Stimulated activated CD4-positive, alpha-beta T cell treated with anti-CD3 and anti-CD28 coated beads, Interleukin-1b, Interleukin-23, amount 100 ng/mL, for 48 hours (primary cell): ENCODE measurements around the gene SMIM13.

Source experiments
- DNase-seq: peaks from one replicate; pipeline ENCODE4 v3.0.0-alpha.2; 2020

SMIM13 gene

GRCh38 chr6:11093626-11094410, at the start of gene SMIM13:
SMIM13 (plus strand) TSS chr6:11093834; CDS start chr6:11094314, 480 bp downstream.
- DNase-seq, result peak; percentile 95

GRCh38 chr6:11043961-11044711, 49.5 kb upstream of the SMIM13 start, which contains the start of gene ELOVL2:
ELOVL2 (minus strand) TSS chr6:11044305; CDS start chr6:11044230, 75 bp downstream.
- peak; percentile 7 for DNase-seq

GRCh38 chr6:11044712-11045167, 48.9 kb upstream of the SMIM13 start:
- no peak for DNase-seq

- no peak for DNase-seq
Observed at GRCh38 chr6:11050731-11051130, 42.9 kb upstream of the SMIM13 start.

- no peak for DNase-seq
Observed at GRCh38 chr6:11053307-11053706, 40.3 kb upstream of the SMIM13 start.

- no peak for DNase-seq
Observed at GRCh38 chr6:11054722-11055121, 38.9 kb upstream of the SMIM13 start.

GRCh38 chr6:11055127-11055627, 38.5 kb upstream of the SMIM13 start:
- DNase-seq, result no peak

GRCh38 chr6:11056871-11057270, 36.8 kb upstream of the SMIM13 start:
- DNase-seq, result no peak

- DNase-seq, result no peak
Observed at GRCh38 chr6:11058406-11058805, 35.2 kb upstream of the SMIM13 start.

GRCh38 chr6:11062083-11062482, 31.6 kb upstream of the SMIM13 start:
- DNase-seq, result no peak

GRCh38 chr6:11062715-11063114, 30.9 kb upstream of the SMIM13 start:
- DNase-seq, result no peak

GRCh38 chr6:11064836-11065235, 28.8 kb upstream of the SMIM13 start:
- no peak for DNase-seq

GRCh38 chr6:11065436-11066202, 28.0 kb upstream of the SMIM13 start:
- DNase-seq, result no peak

GRCh38 chr6:11066505-11067347, 26.9 kb upstream of the SMIM13 start:
- no peak for DNase-seq

- DNase-seq, result no peak
Observed at GRCh38 chr6:11067348-11067747, 26.3 kb upstream of the SMIM13 start.

- DNase-seq, result no peak
Observed at GRCh38 chr6:11069760-11070159, 23.9 kb upstream of the SMIM13 start.

GRCh38 chr6:11072101-11072500, 21.5 kb upstream of the SMIM13 start:
- DNase-seq, result no peak

- no peak for DNase-seq
Observed at GRCh38 chr6:11076540-11076939, 17.1 kb upstream of the SMIM13 start.

GRCh38 chr6:11078266-11078665, 15.4 kb upstream of the SMIM13 start:
- DNase-seq, result no peak

GRCh38 chr6:11080296-11080695, 13.3 kb upstream of the SMIM13 start:
- DNase-seq, result no peak

GRCh38 chr6:11083491-11083890, 10.1 kb upstream of the SMIM13 start:
- DNase-seq, result no peak

- no peak for DNase-seq
Observed at GRCh38 chr6:11083956-11084355, 9.7 kb upstream of the SMIM13 start.
